Sciatic nerve (tissue), 1 donor: ENCODE measurements around the gene XRN2. TPM values are rescaled to one million over a fixed set of nuclear protein-coding genes. Genes with fewer than 3 reads are reported as not detected.

Source experiments
- total RNA-seq: library from RNA; stranded (reverse); fragmentation: NEBNext Ultra II Directional; extraction: Animal tissue kit (Norgen Biotek cat#: 25700); gene quantifications from one replicate; pipeline ENCODE4 v1.2.1, GENCODE V29; 2021
- donor health status: DM: no; HTN: no; CAD: no.

XRN2 gene
- total RNA-seq, 1 donor from 2014 or later: 45.3 TPM

Other genes starting within 250 kb of the XRN2 start
- not detected for gene LINC00237, start 197.0 kb upstream of the XRN2 start, total RNA-seq
- gene KIZ, start 177.2 kb upstream of the XRN2 start, total RNA-seq: 39.2 TPM
- gene NKX2-4, start 94.2 kb downstream of the XRN2 start, total RNA-seq: not detected
- gene NKX2-2, start 210.7 kb downstream of the XRN2 start, total RNA-seq: not detected